HEK293 (cell line): ENCODE data around the gene DOCK3.

Source experiments
- CTCF ChIA-PET: fragments of 350-600 bp; formaldehyde crosslinking; extraction: SDS; loops from one replicate; lab custom pipeline; 2021; ENCODE audit warnings: antibody characterized with exemption; lab: Yijun Ruan, JAX
- POLR2A ChIA-PET: fragments of 300-600 bp; formaldehyde crosslinking; extraction: SDS; loops from one replicate; lab custom pipeline; 2020; ENCODE audit warnings: antibody characterized with exemption, inconsistent platforms; lab: Yijun Ruan, JAX
- H3K27ac ChIP-seq: fragments of 200-500 bp; sonication (Bioruptor generic); 2 replicates; pipeline ENCODE4 v1.5.1; 2014; ENCODE audit warnings: low read depth, low read length, control low read depth, inconsistent platforms; ENCODE audit errors: extremely low read depth
- H3K36me3 ChIP-seq, 2 experiments: fragments of 200-500 bp in 1 of 2; sonication (Bioruptor generic) in 1 of 2; 1 replicate in 1 of 2; 2 replicates in 1 of 2; pipeline ENCODE4 v1.5.1; 2014 to 2017; ENCODE audit warnings: inconsistent platforms in 2 of 2, low read length in 2 of 2; ENCODE audit not compliant: control insufficient read depth in 2 of 2, insufficient read depth in 1 of 2
- H3K4me1 ChIP-seq: fragments of 200-500 bp; sonication (Bioruptor generic); 2 replicates; pipeline ENCODE4 v1.5.1; 2014; ENCODE audit warnings: mild to moderate bottlenecking, low read length, inconsistent platforms; ENCODE audit not compliant: control insufficient read depth, insufficient read depth
- H3K4me3 ChIP-seq: 2 replicates; pipeline ENCODE4 v1.5.1; 2011; ENCODE audit warnings: low read depth, mild to moderate bottlenecking, control low read depth, low read length, moderate library complexity
- H3K9me3 ChIP-seq: fragments of 200-500 bp; sonication (Bioruptor generic); 2 replicates; pipeline ENCODE4 v1.5.1; 2014; ENCODE audit warnings: low read depth, low read length, inconsistent platforms; ENCODE audit not compliant: control insufficient read depth, insufficient read depth
- EGR2 ChIP-seq: fragments of 450-650 bp; formaldehyde crosslinking; IDR thresholded peaks from 2 replicates; pipeline ENCODE4 v1.5.1; 2016; ENCODE audit warnings: low read depth, missing biosample characterization, missing genetic modification characterization
- PRDM1 ChIP-seq: fragments of 450-650 bp; formaldehyde crosslinking; IDR thresholded peaks from 2 replicates; pipeline ENCODE4; 2016; ENCODE audit warnings: missing biosample characterization, missing genetic modification characterization
- PRDM2 ChIP-seq: fragments of 450-650 bp; formaldehyde crosslinking; IDR thresholded peaks from 2 replicates; pipeline ENCODE4 v1.5.1; 2016; ENCODE audit warnings: missing biosample characterization, missing genetic modification characterization, borderline replicate concordance
- SP2 ChIP-seq: fragments of 450-650 bp; formaldehyde crosslinking; IDR thresholded peaks from 2 replicates; pipeline ENCODE4 v1.5.1; 2016; ENCODE audit warnings: missing biosample characterization, missing genetic modification characterization
- YY2 ChIP-seq: fragments of 450-650 bp; formaldehyde crosslinking; IDR thresholded peaks from 2 replicates; pipeline ENCODE4 v1.5.1; 2016; ENCODE audit warnings: missing biosample characterization, missing genetic modification characterization
- ZBTB10 ChIP-seq: fragments of 450-650 bp; formaldehyde crosslinking; IDR thresholded peaks from 2 replicates; pipeline ENCODE4 v1.5.1; 2016; ENCODE audit warnings: missing biosample characterization, missing genetic modification characterization
- ZBTB48 ChIP-seq: fragments of 450-650 bp; formaldehyde crosslinking; IDR thresholded peaks from 2 replicates; pipeline ENCODE4 v1.5.1; 2016; ENCODE audit warnings: missing biosample characterization, missing genetic modification characterization
- ZBTB7A ChIP-seq: fragments of 450-650 bp; formaldehyde crosslinking; IDR thresholded peaks from 2 replicates; pipeline ENCODE4 v1.5.1; 2016; ENCODE audit warnings: low read depth, missing biosample characterization, missing genetic modification characterization
- ZFP37 ChIP-seq: fragments of 450-650 bp; formaldehyde crosslinking; IDR thresholded peaks from 2 replicates; pipeline ENCODE4 v1.5.1; 2016; ENCODE audit warnings: missing biosample characterization, missing genetic modification characterization
- ZNF211 ChIP-seq: fragments of 450-650 bp; formaldehyde crosslinking; IDR thresholded peaks from 2 replicates; pipeline ENCODE4 v1.5.1; 2016; ENCODE audit warnings: low read depth, missing biosample characterization, missing genetic modification characterization
- ZNF24 ChIP-seq: fragments of 450-650 bp; formaldehyde crosslinking; IDR thresholded peaks from 2 replicates; pipeline ENCODE4 v1.5.1; 2016; ENCODE audit warnings: missing biosample characterization, missing genetic modification characterization
- ZNF510 ChIP-seq: fragments of 450-650 bp; formaldehyde crosslinking; IDR thresholded peaks from 2 replicates; pipeline ENCODE4 v1.5.1; 2018; ENCODE audit warnings: mild to moderate bottlenecking, missing genetic modification characterization, missing biosample characterization; ENCODE audit not compliant: insufficient replicate concordance
- ZNF521 ChIP-seq: fragments of 450-650 bp; formaldehyde crosslinking; IDR thresholded peaks from 2 replicates; pipeline ENCODE4 v1.5.1; 2017; ENCODE audit warnings: missing biosample characterization, mild to moderate bottlenecking, missing genetic modification characterization
- ZNF555 ChIP-seq: fragments of 450-650 bp; formaldehyde crosslinking; conservative IDR thresholded peaks from 2 replicates; pipeline ENCODE4 v1.5.1; 2017; ENCODE audit warnings: missing biosample characterization, mild to moderate bottlenecking, missing genetic modification characterization, inconsistent platforms
- ZNF561 ChIP-seq: fragments of 450-650 bp; IDR thresholded peaks from 2 replicates; pipeline ENCODE4 v1.5.1; 2018; ENCODE audit warnings: missing biosample characterization, missing genetic modification characterization, borderline replicate concordance
- ZNF707 ChIP-seq: fragments of 450-650 bp; formaldehyde crosslinking; IDR thresholded peaks from 2 replicates; pipeline ENCODE4 v1.5.1; 2016; ENCODE audit warnings: missing biosample characterization, missing genetic modification characterization
- ZNF785 ChIP-seq: fragments of 450-650 bp; formaldehyde crosslinking; IDR thresholded peaks from 2 replicates; pipeline ENCODE4 v1.5.1; 2016; ENCODE audit warnings: missing biosample characterization, missing genetic modification characterization
- ZNF830 ChIP-seq: fragments of 450-650 bp; IDR thresholded peaks from 2 replicates; pipeline ENCODE4 v1.5.0; 2018; ENCODE audit warnings: missing biosample characterization, missing genetic modification characterization, low read depth, mild to moderate bottlenecking, moderate library complexity

Gene DOCK3

GRCh38 chr3:51353131-51353530, 678.4 kb downstream of the DOCK3 start (continued):
- TF ChIP-seq PRDM2 (tag by site-specific recombination) (no peak), ZNF24 (no peak)

- CTCF ChIA-PET = interaction anchor here (1.4 kb wide), 1 partner anchor 43 kb away, joined by 4 read pairs; no protein-coding TSS in a partner anchor
- H3K9me3 ChIP-seq = no peaks in the 10 kb centered on the region
Observed at GRCh38 chr3:51353691-51354090, 679.0 kb downstream of the DOCK3 start.

GRCh38 chr3:51354172-51354571, 679.4 kb downstream of the DOCK3 start:
- peaks cover 0 to 65% of the 10 kb centered on the region in 2 experiments; a peak in 1 of 3 replicates for H3K36me3 ChIP-seq
- no peak overlapping the region for H3K4me3 ChIP-seq
- POLR2A ChIA-PET = no interaction called here
- CTCF ChIA-PET = interaction anchor here (1.4 kb wide), 1 partner anchor 43 kb away, joined by 4 read pairs; no protein-coding TSS in a partner anchor
- no peaks in the 10 kb centered on the region for H3K4me1 ChIP-seq
- TF ChIP-seq ZNF521 (tag by site-specific recombination) (no peak), ZNF785 (tag by site-specific recombination) (no peak), EGR2 (tag by site-specific recombination) (no peak), ZBTB48 (tag by site-specific recombination) (no peak), ZNF707 (tag by site-specific recombination) (no peak), ZBTB10 (tag by site-specific recombination) (no peak), ZNF510 (tag by site-specific recombination) (no peak), ZFP37 (tag by site-specific recombination) (no peak), ZBTB7A (tag by site-specific recombination) (no peak), YY2 (tag by site-specific recombination) (no peak), ZNF561 (no peak), SP2 (tag by site-specific recombination) (no peak), ZNF211 (tag by site-specific recombination) (no peak), PRDM1 (tag by site-specific recombination) (no peak)
- H3K9me3 ChIP-seq = no peaks in the 10 kb centered on the region
- H3K27ac ChIP-seq = no peak overlapping the region

More at GRCh38 chr3:51353691-51354090, 679.0 kb downstream of the DOCK3 start:
- no peak overlapping the region for H3K4me3 ChIP-seq
- peaks cover 0 to 60% of the 10 kb centered on the region in 2 experiments; a peak in 1 of 3 replicates for H3K36me3 ChIP-seq
- no peak overlapping the region for H3K27ac ChIP-seq
- POLR2A ChIA-PET = no interaction called here
- no peak for TF ChIP-seq ZNF830 (tag by site-specific recombination)
- TF ChIP-seq ZNF555 (tag by site-specific recombination) = no peak
- no peaks in the 10 kb centered on the region for H3K4me1 ChIP-seq
